ENCODE measurements around the gene DNAJC16.

Gene DNAJC16

DNA sequence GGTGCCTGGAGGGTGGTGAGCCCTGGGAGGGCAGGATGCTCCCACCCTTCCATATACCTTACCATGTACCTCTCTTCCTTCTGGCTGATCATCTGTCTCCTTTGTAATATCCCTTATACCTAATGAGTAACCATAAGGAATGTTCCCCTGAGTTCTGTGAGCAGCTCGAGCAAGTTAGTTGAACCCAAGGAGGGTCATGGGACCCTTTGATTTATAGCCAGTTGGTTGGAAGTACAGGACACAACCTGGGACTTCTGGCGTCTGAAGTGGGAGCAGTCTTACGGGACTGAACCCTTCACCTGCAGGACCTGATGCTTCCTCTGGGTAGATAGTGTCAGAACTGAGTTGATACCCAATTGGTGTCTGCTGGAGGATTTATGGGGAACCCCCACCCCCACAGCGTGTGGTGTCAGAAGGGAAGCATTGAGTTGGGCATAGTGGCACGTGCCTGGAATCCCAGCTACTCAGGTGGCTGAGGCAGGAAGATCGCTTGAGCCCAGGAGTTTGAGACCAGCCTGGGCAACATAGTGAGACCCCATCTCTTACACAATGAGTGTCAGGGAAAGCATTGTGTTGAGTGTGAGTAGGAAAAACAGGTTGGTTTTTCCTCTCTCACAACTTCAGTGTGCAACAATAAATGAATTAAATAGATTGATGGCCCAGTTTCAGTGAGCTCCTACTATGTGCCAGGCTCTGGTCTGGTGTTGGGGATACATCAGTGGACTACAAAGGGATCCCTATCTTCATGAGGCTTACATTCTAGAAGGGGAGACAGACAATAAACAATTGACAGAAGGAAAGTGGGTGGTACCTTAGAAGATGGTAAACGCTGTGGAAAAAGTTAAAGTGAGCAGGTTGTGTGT lies 16.0 kb downstream of the DNAJC16 start:
- no peak overlapping the region for H3K4me3 ChIP-seq (ENCODE audit: low read depth, low read length)
- DNase-seq (ENCODE audit: low read depth) = no peak
- TF ChIP-seq POLR2A (IDR thresholded peaks at IDR 0.05; ENCODE audit: extremely low read depth, insufficient read length) (no peak), MYC (IDR thresholded peaks at IDR 0.05; ENCODE audit: low read depth, low read length) (no peak)
- TF ChIP-seq, protein P1, sequence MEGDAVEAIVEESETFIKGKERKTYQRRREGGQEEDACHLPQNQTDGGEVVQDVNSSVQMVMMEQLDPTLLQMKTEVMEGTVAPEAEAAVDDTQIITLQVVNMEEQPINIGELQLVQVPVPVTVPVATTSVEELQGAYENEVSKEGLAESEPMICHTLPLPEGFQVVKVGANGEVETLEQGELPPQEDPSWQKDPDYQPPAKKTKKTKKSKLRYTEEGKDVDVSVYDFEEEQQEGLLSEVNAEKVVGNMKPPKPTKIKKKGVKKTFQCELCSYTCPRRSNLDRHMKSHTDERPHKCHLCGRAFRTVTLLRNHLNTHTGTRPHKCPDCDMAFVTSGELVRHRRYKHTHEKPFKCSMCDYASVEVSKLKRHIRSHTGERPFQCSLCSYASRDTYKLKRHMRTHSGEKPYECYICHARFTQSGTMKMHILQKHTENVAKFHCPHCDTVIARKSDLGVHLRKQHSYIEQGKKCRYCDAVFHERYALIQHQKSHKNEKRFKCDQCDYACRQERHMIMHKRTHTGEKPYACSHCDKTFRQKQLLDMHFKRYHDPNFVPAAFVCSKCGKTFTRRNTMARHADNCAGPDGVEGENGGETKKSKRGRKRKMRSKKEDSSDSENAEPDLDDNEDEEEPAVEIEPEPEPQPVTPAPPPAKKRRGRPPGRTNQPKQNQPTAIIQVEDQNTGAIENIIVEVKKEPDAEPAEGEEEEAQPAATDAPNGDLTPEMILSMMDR (IDR thresholded peaks at IDR 0.05; ENCODE audit: low read depth, low read length) = no peak
- TF ChIP-seq, protein P2, sequence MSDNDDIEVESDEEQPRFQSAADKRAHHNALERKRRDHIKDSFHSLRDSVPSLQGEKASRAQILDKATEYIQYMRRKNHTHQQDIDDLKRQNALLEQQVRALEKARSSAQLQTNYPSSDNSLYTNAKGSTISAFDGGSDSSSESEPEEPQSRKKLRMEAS (IDR thresholded peaks at IDR 0.05; ENCODE audit: low read depth, low read length) = no peak

DNA sequence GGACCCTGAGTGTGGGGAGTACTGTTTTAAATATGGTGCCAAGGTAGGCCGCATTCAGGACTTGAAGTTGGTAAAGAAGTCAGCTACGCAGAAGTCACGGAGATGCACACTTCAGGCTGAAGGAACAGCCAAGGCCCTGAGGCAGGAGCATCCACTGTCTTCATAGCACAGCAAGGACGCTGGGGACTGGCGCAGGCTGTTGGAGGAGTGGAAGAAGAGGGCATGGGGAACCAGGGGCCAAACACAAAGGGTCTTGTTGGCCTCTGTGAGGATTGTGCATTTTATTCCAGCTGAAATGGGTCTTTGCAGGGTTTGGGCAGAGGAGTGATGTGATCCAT lies 16.6 kb downstream of the DNAJC16 start:
- H3K4me3 ChIP-seq (ENCODE audit: low read depth, low read length) = no peak overlapping the region
- TF ChIP-seq POLR2A (IDR thresholded peaks at IDR 0.05; ENCODE audit: extremely low read depth, insufficient read length) (no peak), MYC (IDR thresholded peaks at IDR 0.05; ENCODE audit: low read depth, low read length) (no peak)
- TF ChIP-seq, protein P1 (IDR thresholded peaks at IDR 0.05; ENCODE audit: low read depth, low read length) = no peak
- TF ChIP-seq, protein P2 (IDR thresholded peaks at IDR 0.05; ENCODE audit: low read depth, low read length) = no peak
- no peak for DNase-seq (ENCODE audit: low read depth)

DNA sequence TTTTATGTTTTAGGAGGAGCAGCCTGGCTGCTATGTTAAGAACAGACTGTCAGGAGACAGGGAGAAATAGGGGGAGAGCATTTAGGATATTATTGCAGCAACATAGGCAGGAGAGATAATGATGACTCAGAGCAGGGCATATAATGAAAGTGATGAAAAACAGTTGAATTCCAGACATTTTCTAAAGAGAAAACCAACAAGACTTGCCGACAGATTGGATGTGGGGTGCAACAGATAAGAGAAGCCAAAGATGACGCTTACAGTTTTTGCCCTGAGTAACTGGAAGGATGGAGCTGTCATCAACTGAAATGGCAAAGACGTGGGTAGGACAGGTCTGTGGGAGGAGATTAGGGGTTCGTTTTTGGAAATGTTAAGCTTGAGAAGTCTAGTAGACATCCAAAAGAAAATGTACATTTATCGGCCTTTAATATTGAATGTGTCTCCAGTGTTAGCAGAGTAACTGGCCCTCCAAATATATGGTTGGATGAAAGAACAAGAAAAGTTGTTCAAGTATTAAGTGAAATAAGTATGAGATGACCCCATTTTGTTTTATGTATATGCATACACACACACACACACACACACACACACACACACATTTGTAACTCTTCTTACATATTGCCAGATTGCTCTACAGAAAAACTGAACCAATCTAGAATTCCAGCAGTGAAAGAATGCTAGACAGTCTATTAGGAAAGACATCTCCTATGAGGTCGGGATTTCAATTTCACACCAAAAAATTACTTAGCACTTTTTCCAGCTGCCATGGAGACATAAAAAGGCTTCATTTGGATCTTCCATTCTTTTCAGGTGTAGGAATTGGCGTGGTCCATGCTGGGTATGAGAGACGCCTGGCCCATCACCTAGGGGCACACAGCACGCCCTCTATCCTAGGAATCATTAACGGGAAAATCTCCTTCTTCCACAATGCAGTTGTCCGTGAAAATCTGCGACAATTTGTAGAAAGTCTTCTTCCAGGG lies 17.2 kb downstream of the DNAJC16 start:
- no peak overlapping the region for H3K4me3 ChIP-seq (ENCODE audit: low read depth, low read length)
- DNase-seq (ENCODE audit: low read depth) = no peak
- TF ChIP-seq, protein P2 (IDR thresholded peaks at IDR 0.05; ENCODE audit: low read depth, low read length) = no peak
- TF ChIP-seq POLR2A (IDR thresholded peaks at IDR 0.05; ENCODE audit: extremely low read depth, insufficient read length) (no peak), MYC (IDR thresholded peaks at IDR 0.05; ENCODE audit: low read depth, low read length) (no peak)
- TF ChIP-seq, protein P1 (IDR thresholded peaks at IDR 0.05; ENCODE audit: low read depth, low read length) = no peak

DNA sequence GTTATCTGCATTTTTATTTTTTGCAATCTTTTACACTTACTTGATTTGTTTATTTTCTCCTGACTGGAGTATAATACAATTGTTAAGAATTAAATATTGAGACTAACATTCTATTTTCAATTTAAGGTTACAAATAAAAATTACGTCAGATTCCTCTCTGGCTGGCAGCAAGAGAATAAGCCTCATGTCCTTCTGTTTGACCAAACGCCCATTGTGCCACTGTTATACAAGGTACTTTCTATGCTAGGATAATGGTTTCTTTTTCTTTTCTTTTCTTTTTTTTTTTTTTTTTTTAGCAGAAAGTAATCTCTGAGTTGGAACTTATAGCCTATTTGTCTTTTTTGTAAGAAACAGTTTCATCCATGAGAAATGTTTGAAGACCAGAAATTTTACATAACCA lies 20.0 kb downstream of the DNAJC16 start:
- DNase-seq (ENCODE audit: low read depth) = no peak
- H3K4me3 ChIP-seq (ENCODE audit: low read depth, low read length) = no peak overlapping the region
- TF ChIP-seq, protein P1 (IDR thresholded peaks at IDR 0.05; ENCODE audit: low read depth, low read length) = no peak
- TF ChIP-seq MYC (IDR thresholded peaks at IDR 0.05; ENCODE audit: low read depth, low read length) = no peak
- TF ChIP-seq POLR2A (IDR thresholded peaks at IDR 0.05; ENCODE audit: extremely low read depth, insufficient read length) = no peak
- TF ChIP-seq, protein P2 (IDR thresholded peaks at IDR 0.05; ENCODE audit: low read depth, low read length) = no peak

DNA sequence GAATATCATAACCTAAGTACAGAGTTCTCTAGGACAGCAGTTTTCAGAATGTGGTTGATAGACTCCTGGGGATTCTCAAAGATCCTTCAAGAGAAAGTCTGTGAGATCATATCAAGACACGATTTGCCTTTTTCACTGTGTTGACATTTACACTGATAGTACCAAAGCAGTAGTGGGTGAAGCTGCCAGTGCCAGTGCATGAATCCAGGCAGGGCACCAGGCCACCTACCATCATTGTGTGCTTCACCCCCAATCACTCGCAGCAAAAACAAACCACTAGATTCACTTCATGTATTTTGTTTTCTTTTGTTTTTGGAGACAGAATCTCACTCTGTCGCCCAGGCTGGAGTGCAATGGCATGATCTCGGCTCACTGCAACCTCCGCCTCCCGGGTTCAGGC lies 23.9 kb downstream of the DNAJC16 start:
- no peak overlapping the region for H3K4me3 ChIP-seq (ENCODE audit: low read depth, low read length)
- DNase-seq (ENCODE audit: low read depth) = no peak
- no peak for TF ChIP-seq MYC (IDR thresholded peaks at IDR 0.05; ENCODE audit: low read depth, low read length)
- TF ChIP-seq, protein P1 (IDR thresholded peaks at IDR 0.05; ENCODE audit: low read depth, low read length) = no peak
- no peak for TF ChIP-seq POLR2A (IDR thresholded peaks at IDR 0.05; ENCODE audit: extremely low read depth, insufficient read length)
- TF ChIP-seq, protein P2 (IDR thresholded peaks at IDR 0.05; ENCODE audit: low read depth, low read length) = no peak

Measured in NB4 (cell line).